ENCODE results near the gene SYT7. TPM values are rescaled to one million over a fixed set of nuclear protein-coding genes. Genes with fewer than 3 reads are reported as not detected.

SYT7 gene
- total and polyA plus RNA-seq, 10 of the 15 experiments (the other 5 are each of a cell fraction or from before 2014, with no cell fraction given): not detected

DNA sequence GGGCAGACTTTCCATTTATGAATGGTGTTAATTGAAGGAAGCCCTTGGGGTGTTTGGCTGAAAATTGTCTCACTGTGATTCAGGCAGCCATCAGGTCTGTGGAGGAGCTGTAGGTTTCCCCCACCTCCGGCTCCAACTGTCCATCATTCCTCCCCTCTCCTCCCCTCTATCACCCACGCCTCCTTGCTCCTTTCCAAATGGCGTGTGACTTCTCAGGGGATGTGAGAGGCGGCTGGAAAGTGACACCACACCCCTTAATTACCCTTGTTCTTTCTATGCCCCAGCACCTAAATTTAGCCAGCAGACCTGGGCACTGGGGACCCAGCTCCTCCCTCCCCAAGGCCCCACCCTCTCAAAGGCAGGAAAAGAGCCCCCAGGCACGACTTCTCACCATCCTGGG, 38.1 kb upstream of the SYT7 start:
- BruUV-seq (replicated peaks): no TSS peak
- Histone ChIP-seq H3K27me3 (replicated peaks in 1 of 2; ENCODE audit: control insufficient read depth in 2 of 2, insufficient read depth in 2 of 2, low read length in 1 of 2) (peaks cover 0 to 3% of the 10 kb centered on the region in 2 experiments; a peak in 3 of 4 replicates), H3K9me3 (replicated peaks; ENCODE audit: control insufficient read depth, insufficient read depth, low read length) (no peaks in the 10 kb centered on the region; the same call in 2 of the 3 replicates), H2AFZ (ENCODE audit: control insufficient read depth, low read depth, low read length) (no peak overlapping the region), H3K79me2 (ENCODE audit: control insufficient read depth, insufficient read depth, low read length) (no peaks in the 10 kb centered on the region), H3K4me2 (ENCODE audit: control insufficient read depth, insufficient read depth) (no peak overlapping the region), H4K20me1 (ENCODE audit: control insufficient read depth, insufficient read depth) (no peaks in the 10 kb centered on the region), H3K4me3 (no peak overlapping the region), H3K9ac (ENCODE audit: control insufficient read depth, insufficient read depth, low read length) (no peak overlapping the region), H3K27ac (ENCODE audit: control insufficient read depth, insufficient read depth) (no peak overlapping the region), H3K4me1 (ENCODE audit: control insufficient read depth, insufficient read depth, low read length) (no peaks in the 10 kb centered on the region), H3K36me3 (ENCODE audit: control insufficient read depth in 2 of 2, insufficient read depth in 2 of 2, low read length in 1 of 2) (no peaks in the 10 kb centered on the region)
- ChIA-PET SMC1A (ENCODE audit: uncharacterized antibody, unreplicated experiment) (no interaction called here), CTCF (no interaction called here), POLR2A (no interaction called here), RAD21 (ENCODE audit: unreplicated experiment) (no interaction called here)
- TF ChIP-seq PKNOX1 (IDR thresholded peaks at IDR 0.05) (0 out of 2 replicates have a peak, but pooled peaks have one; percentile 12), ATF2 (IDR thresholded peaks at IDR 0.05; ENCODE audit: low read length) (no peak)
- intact Hi-C loops (cut with micrococcal nuclease; ENCODE audit: unreplicated experiment) (no loop called here), in situ Hi-C loops (cut with MboI) (no loop called here)
- ATAC-seq (no peak), FAIRE-seq (no peak), DNase-seq (ENCODE audit: low read depth, low spot score) (no peak)
- 0% methylated on average over 5 of the region's 5 CpGs for WGBS (ENCODE audit: insufficient coverage, insufficient replicate concordance, low lambda C conversion rate, missing lambda C conversion rate)

GRCh38 chr11:61617515-61617914, 36.6 kb upstream of the SYT7 start:
- FAIRE-seq (no peak), ATAC-seq (no peak), DNase-seq (ENCODE audit: low read depth, low spot score) (no peak)
- H3K4me1 ChIP-seq (ENCODE audit: control insufficient read depth, insufficient read depth, low read length): no peaks in the 10 kb centered on the region
- intact Hi-C loops (cut with micrococcal nuclease; ENCODE audit: unreplicated experiment) (no loop called here), in situ Hi-C loops (cut with MboI) (no loop called here)
- TF ChIP-seq SMAD5 (IDR thresholded peaks at IDR 0.05; ENCODE audit: low read depth) (no peak), NFXL1 (IDR thresholded peaks at IDR 0.05; ENCODE audit: borderline replicate concordance) (no peak), YY1 (IDR thresholded peaks at IDR 0.05; ENCODE audit: low read depth, low read length) (no peak), NR2C2 (IDR thresholded peaks at IDR 0.05; ENCODE audit: borderline replicate concordance, control insufficient read depth, insufficient read length, low read depth) (no peak), SRF (IDR thresholded peaks at IDR 0.05; ENCODE audit: low read depth in 2 of 2, low read length in 2 of 2) (no peak), SMAD1 (IDR thresholded peaks at IDR 0.05; ENCODE audit: low read depth, partially characterized antibody) (no peak), CUX1 (IDR thresholded peaks at IDR 0.05; ENCODE audit: insufficient replicate concordance, low read depth, low read length) (no peak), PAX8 (IDR thresholded peaks at IDR 0.05) (no peak), TAF1 (IDR thresholded peaks at IDR 0.05; ENCODE audit: borderline replicate concordance, low read depth, low read length) (no peak)
- no peak overlapping the region for H3K27ac ChIP-seq (ENCODE audit: control insufficient read depth, insufficient read depth)
- no peaks in the 10 kb centered on the region for H3K36me3 ChIP-seq (ENCODE audit: control insufficient read depth in 2 of 2, insufficient read depth in 2 of 2, low read length in 1 of 2)
- no TSS peak for BruUV-seq (replicated peaks)
- H3K9ac ChIP-seq (ENCODE audit: control insufficient read depth, insufficient read depth, low read length): no peak overlapping the region
- H3K79me2 ChIP-seq (ENCODE audit: control insufficient read depth, insufficient read depth, low read length): no peaks in the 10 kb centered on the region
- H3K9me3 ChIP-seq (replicated peaks; ENCODE audit: control insufficient read depth, insufficient read depth, low read length): no peaks in the 10 kb centered on the region; the same call in 2 of the 3 replicates
- WGBS (ENCODE audit: insufficient coverage, insufficient replicate concordance, low lambda C conversion rate, missing lambda C conversion rate): 71% methylated on average over 4 of the region's 4 CpGs
- no peak overlapping the region for H3K4me3 ChIP-seq
- CTCF ChIA-PET: no interaction called here
- H3K4me2 ChIP-seq (ENCODE audit: control insufficient read depth, insufficient read depth): no peak overlapping the region
- RAD21 ChIA-PET (ENCODE audit: unreplicated experiment): no interaction called here
- H3K27me3 ChIP-seq (replicated peaks in 1 of 2; ENCODE audit: control insufficient read depth in 2 of 2, insufficient read depth in 2 of 2, low read length in 1 of 2): peaks cover 0 to 3% of the 10 kb centered on the region in 2 experiments; a peak in 3 of 4 replicates
- H4K20me1 ChIP-seq (ENCODE audit: control insufficient read depth, insufficient read depth): no peaks in the 10 kb centered on the region
- POLR2A ChIA-PET: no interaction called here
- H2AFZ ChIP-seq (ENCODE audit: control insufficient read depth, low read depth, low read length): no peak overlapping the region
- SMC1A ChIA-PET (ENCODE audit: uncharacterized antibody, unreplicated experiment): no interaction called here

Measured in GM12878 (cell line).